Common myeloid progenitor, CD34-positive (primary cell): ENCODE measurements around the gene PHC2.
"Not testable (repeated sequence)": the region's sequence is repeated elsewhere in the genome, so short reads cannot be mapped to it uniquely, and the experiment has no call there.

ENCODE experiments used
- CTCF ChIA-PET: fragments of 350-600 bp; sonication (Branson Sonifier 250); formaldehyde crosslinking; loops from one replicate; lab custom pipeline; 2021; ENCODE audit warnings: antibody characterized with exemption; lab: Charles Lee
- POLR2A ChIA-PET: fragments of 350-600 bp; sonication (Branson Sonifier 250); formaldehyde crosslinking; loops from one replicate; lab custom pipeline; 2021; ENCODE audit warnings: antibody characterized with exemption; lab: Charles Lee
- DNase-seq, 3 donors: peaks; one replicate each; pipeline versions ENCODE4 v3.0.0 to v3.0.0-alpha.2; 2013
- H3K27ac ChIP-seq, 2 experiments: 1 replicate in 1 of 2; 2 replicates in 1 of 2; pipeline ENCODE4 v1.7.0; 2013; ENCODE audit warnings: inconsistent platforms in 2 of 2, low read length in 2 of 2, mild to moderate bottlenecking in 2 of 2, low read depth in 1 of 2, moderate library complexity in 1 of 2; ENCODE audit not compliant: severe bottlenecking in 2 of 2, insufficient read depth in 1 of 2, poor library complexity in 1 of 2
- H3K27me3 ChIP-seq, 5 experiments: replicated peaks in 2 of 5; 1 replicate in 3 of 5; 2 replicates in 2 of 5; pipeline versions ENCODE4 v1.6.1 to v1.7.0; 2013; ENCODE audit warnings: low read length in 4 of 5, mild to moderate bottlenecking in 2 of 5, moderate library complexity in 2 of 5, inconsistent platforms in 1 of 5; ENCODE audit not compliant: insufficient read depth in 5 of 5, control insufficient read depth in 4 of 5
- H3K36me3 ChIP-seq, 4 experiments: 1 replicate in 2 of 4; 2 replicates in 2 of 4; pipeline versions ENCODE4 v1.6.1 to v1.7.0; 2013; ENCODE audit warnings: low read length in 3 of 4, control low read depth in 1 of 4, mild to moderate bottlenecking in 1 of 4; ENCODE audit not compliant: control insufficient read depth in 4 of 4, insufficient read depth in 4 of 4
- H3K4me1 ChIP-seq, 4 experiments: 1 replicate in 3 of 4; 2 replicates in 1 of 4; pipeline versions ENCODE4 v1.6.1 to v1.7.1; 2013; ENCODE audit warnings: low read length in 3 of 4, mild to moderate bottlenecking in 3 of 4, control low read depth in 1 of 4, inconsistent platforms in 1 of 4, moderate library complexity in 1 of 4; ENCODE audit not compliant: control insufficient read depth in 4 of 4, insufficient read depth in 4 of 4; ENCODE audit errors: control extremely low read depth in 1 of 4
- H3K4me3 ChIP-seq, 7 experiments: 1 replicate in 4 of 7; 2 replicates in 3 of 7; pipeline versions ENCODE4 v1.5.1 to v1.7.0; 2013; ENCODE audit warnings: mild to moderate bottlenecking in 7 of 7, low read length in 6 of 7, moderate library complexity in 6 of 7, inconsistent platforms in 2 of 7, low read depth in 2 of 7, control low read depth in 1 of 7; ENCODE audit not compliant: insufficient read depth in 4 of 7, control insufficient read depth in 1 of 7; ENCODE audit errors: extremely low read depth in 1 of 7
- H3K9me3 ChIP-seq, 5 experiments: 1 replicate in 4 of 5; 2 replicates in 1 of 5; pipeline versions ENCODE4 v1.6.1 to v1.7.1; 2013; ENCODE audit warnings: low read length in 4 of 5, mild to moderate bottlenecking in 2 of 5, inconsistent platforms in 1 of 5, low read depth in 1 of 5, moderate library complexity in 1 of 5; ENCODE audit not compliant: control insufficient read depth in 4 of 5, insufficient read depth in 2 of 5; ENCODE audit errors: control extremely low read depth in 1 of 5
- WGBS: methylation state at CpG from one replicate; pipeline ENCODE4 v1.1.5; 2013; ENCODE audit not compliant: insufficient coverage; 5-methylcytosine and 5-hydroxymethylcytosine counted together

PHC2 gene

DNA sequence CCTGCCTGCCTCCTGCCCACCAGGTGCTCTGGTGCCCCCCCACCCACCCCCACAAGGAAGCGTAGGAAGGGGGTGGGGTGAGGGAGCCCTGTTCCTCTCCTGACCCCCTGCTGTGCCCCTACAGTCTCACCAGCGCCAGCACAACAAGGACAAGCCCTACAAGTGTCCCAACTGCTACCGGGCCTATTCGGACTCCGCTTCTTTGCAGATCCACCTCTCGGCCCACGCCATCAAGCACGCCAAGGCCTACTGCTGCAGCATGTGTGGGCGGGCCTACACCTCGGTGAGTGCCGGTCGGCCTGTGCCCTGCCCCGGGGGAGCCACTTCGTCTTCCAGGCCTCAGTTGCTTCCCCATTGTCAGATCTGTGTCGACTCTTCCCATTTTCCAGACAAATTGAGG is 135.9 kb downstream of the PHC2 start:
- Histone ChIP-seq H3K27me3 (no peaks in the 10 kb centered on the region), H3K9me3 (no peaks in the 10 kb centered on the region), H3K27ac (no peak overlapping the region), H3K4me1 (no peaks in the 10 kb centered on the region), H3K4me3 (no peak overlapping the region), H3K36me3 (peaks cover 9 to 64% (median 49%) of the 10 kb centered on the region in 4 experiments)
- 97% methylated on average over 10 of the region's 15 CpGs for WGBS
- DNase-seq = no peak
- ChIA-PET CTCF (interaction anchor here (0.8 to 8.2 kb wide), 18 partner anchors 11 to 315 kb away, joined by 3 to 90 read pairs (median 6); partner anchors contain the start of genes A3GALT2 and ZSCAN20), POLR2A (interaction anchor here (1.1 kb wide), 1 partner anchor 55 kb away, joined by 3 read pairs; no protein-coding TSS in a partner anchor)

DNA sequence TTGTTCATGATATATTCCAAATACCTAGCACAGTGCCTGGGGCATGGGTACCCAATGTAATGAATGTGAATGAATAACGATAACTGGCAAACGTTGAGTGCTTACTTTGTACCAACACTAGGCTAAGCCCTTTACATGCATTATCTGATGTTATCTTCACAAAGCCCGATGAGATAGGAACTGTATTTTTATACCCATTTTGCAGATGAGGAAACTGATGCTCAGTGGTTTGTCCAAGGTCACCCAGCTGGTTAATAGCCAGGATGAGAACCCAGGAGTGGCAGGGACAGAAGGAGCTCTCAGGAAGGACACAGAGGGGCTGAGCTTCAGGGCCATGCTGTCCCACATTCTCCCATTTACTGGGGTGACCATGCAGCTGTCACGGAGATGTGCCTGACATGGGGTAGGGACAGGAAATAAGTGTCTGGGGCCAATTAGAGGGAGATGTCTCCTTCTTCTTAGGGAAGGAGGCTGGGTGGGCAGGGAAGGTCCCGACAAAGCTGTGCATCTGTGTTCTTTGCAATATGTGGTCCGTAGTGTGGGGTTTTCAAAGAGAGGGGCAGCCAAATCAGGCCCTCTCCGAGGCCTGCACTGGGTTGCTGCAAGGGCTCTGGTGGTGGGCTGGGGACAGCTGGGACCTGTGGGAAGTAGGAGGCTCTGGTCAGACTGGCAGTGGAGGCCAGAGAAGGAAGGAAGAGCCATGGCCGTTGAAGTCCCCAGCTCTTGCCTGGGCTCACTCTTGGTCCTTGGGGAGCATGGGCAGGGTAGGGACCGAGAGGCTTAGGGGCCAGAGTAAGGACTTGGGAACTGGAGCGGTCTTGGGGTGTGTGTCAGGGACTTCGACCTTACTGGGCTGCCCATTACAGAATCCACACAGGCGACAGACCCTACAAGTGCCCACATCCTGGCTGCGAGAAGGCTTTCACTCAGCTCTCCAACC is 136.6 kb downstream of the PHC2 start:
- DNase-seq = no peak
- Histone ChIP-seq H3K4me1 (no peaks in the 10 kb centered on the region), H3K4me3 (no peak overlapping the region), H3K27me3 (no peaks in the 10 kb centered on the region), H3K36me3 (peaks cover 10 to 66% (median 52%) of the 10 kb centered on the region in 4 experiments), H3K9me3 (peaks cover 0 to 3% (median 0%) of the 10 kb centered on the region in 5 experiments), H3K27ac (no peak overlapping the region)
- 93% methylated on average over 12 of the region's 13 CpGs for WGBS
- ChIA-PET CTCF (interaction anchor here (0.8 to 8.2 kb wide), 8 partner anchors 17 to 316 kb away, joined by 3 to 90 read pairs (median 6); partner anchors contain the start of genes A3GALT2 and ZSCAN20), POLR2A (interaction anchor here (1.1 kb wide), 1 partner anchor 56 kb away, joined by 3 read pairs; no protein-coding TSS in a partner anchor)

DNA sequence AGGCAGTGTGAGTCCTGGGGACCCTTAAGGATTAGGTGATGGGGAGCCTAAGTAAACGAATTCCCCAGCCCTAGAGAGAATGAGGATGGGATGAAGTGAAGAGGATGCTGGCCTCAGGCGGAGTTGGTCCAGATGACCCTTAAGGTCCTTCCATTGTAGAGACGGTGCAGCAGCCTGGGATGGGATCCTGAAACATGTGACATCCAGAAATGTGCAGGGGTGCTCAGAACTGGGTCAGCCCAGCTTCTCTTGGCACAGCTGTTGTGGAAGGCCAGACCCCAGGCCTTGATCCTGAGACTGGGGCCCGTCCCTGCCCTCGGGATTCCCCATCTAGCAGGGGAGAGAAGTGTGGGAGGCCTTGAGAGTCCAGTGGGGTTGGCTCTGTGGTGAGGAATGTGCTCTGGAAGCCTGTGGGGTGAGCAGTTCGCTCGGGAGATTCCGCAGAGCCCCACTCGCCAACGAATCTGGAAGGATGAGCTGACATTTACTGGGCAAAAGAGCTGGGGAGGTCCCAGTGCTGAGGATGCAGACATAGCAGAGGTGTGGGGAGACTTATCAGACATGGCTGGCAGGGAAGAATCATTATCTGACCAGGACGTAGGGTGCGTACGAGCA is 138.1 kb downstream of the PHC2 start:
- no peak overlapping the region for H3K27ac ChIP-seq
- WGBS = 94% methylated on average over 11 of the region's 13 CpGs
- CTCF ChIA-PET = interaction anchor here (8.2 kb wide), 1 partner anchor 73 kb away, joined by 90 read pairs; no protein-coding TSS in a partner anchor
- H3K27me3 ChIP-seq = no peaks in the 10 kb centered on the region
- POLR2A ChIA-PET = interaction anchor here (0.6 kb wide), 1 partner anchor 36 kb away, joined by 7 read pairs; no protein-coding TSS in a partner anchor
- no peak for DNase-seq
- H3K4me1 ChIP-seq = no peaks in the 10 kb centered on the region
- H3K36me3 ChIP-seq = peaks cover 10 to 64% (median 50%) of the 10 kb centered on the region in 4 experiments
- H3K4me3 ChIP-seq = no peak overlapping the region
- H3K9me3 ChIP-seq = peaks cover 0 to 3% (median 0%) of the 10 kb centered on the region in 5 experiments

DNA sequence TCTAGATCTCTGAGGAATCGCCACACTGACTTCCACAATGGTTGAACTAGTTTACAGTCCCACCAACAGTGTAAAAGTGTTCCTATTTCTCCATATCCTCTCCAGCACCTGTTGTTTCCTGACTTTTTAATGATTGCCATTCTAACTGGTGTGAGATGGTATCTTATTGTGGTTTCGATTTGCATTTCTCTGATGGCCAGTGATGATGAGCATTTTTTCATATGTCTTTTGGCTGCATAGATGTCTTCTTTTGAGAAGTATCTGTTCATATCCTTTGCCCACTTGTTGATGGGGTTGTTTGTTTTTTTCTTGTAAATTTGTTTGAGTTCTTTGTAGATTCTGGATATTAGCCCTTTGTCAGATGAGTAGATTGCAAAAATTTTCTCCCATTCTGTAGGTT is 140.3 kb downstream of the PHC2 start:
- CTCF ChIA-PET, H3K9me3 ChIP-seq, DNase-seq, H3K27me3 ChIP-seq, H3K4me1 ChIP-seq, H3K4me3 ChIP-seq, POLR2A ChIA-PET, H3K27ac ChIP-seq: not testable (repeated sequence)
- no CpG with 5 or more reads among the region's 2 CpGs for WGBS
- peaks cover 15 to 63% (median 41%) of the 10 kb centered on the region in 4 experiments for H3K36me3 ChIP-seq

DNA sequence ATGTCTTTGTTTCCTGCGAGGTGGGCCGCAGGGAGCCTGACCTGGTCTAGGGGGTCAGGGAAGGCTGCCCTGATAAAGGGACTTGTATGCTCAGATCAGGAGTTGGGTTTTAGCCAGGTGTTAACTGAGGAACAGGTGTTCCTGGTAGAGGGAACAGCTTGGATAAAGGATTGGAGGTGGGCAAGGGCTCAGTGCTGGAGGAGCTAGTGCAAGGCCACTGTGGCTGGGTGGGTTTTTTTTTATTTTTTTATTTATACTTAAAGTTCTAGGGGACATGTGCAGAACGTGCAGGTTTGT is 141.1 kb downstream of the PHC2 start:
- H3K4me1 ChIP-seq = no peaks in the 10 kb centered on the region
- no CpG with 5 or more reads among the region's 3 CpGs for WGBS
- H3K9me3 ChIP-seq = peaks cover 0 to 3% (median 0%) of the 10 kb centered on the region in 5 experiments
- POLR2A ChIA-PET = no interaction called here
- peaks cover 15 to 58% (median 40%) of the 10 kb centered on the region in 4 experiments for H3K36me3 ChIP-seq
- CTCF ChIA-PET = interaction anchor here (2.0 kb wide), 1 partner anchor 8 kb away, joined by 10 read pairs; no protein-coding TSS in a partner anchor
- no peaks in the 10 kb centered on the region for H3K27me3 ChIP-seq
- no peak overlapping the region for H3K27ac ChIP-seq
- DNase-seq = no peak
- no peak overlapping the region for H3K4me3 ChIP-seq

DNA sequence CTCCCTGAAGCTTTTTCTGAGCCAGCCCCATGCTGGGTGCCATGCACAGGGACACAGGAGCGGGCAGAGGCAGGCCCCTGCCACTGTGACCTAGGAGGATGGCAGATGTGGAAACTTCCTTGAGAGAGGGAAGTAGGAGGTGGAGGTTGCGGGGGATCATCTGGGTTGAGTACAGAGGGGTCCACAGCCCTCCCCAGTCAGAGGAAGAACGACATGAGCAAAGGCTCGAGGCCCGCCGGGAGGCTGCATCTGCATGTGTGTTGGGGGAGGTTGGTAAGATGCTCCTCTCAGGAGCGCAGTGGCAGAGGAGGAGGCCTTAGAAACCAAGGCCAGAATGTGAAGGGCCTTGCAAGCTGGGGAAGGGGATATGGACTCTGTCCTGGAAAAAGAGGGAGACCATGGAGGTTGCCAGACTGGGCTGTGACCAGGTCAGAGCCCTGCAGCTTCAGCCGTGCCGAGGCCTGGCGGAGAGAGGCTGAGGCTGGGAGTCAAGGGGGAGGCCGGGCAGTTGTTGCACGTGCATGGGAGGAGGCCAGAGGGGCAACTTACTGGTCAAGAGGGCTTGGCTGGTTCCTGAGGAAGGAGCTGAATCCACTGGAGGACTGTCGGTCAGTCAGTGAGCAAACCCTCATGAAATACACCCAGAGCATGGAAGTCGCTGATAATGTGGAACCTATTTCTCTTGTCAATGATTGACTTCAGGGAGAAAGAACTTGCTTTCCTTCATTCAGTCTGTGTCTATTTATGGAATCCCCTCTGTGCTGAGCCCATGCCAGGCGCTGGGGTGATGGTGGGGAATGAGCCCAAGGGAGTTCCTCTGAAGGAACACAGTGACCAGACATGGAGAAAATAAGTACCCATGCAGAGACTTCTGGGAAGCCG is 141.7 kb downstream of the PHC2 start:
- Histone ChIP-seq H3K27me3 (no peaks in the 10 kb centered on the region), H3K9me3 (peaks cover 0 to 3% (median 0%) of the 10 kb centered on the region in 5 experiments), H3K36me3 (peaks cover 15 to 59% (median 38%) of the 10 kb centered on the region in 4 experiments), H3K27ac (no peak overlapping the region), H3K4me1 (no peaks in the 10 kb centered on the region), H3K4me3 (no peak overlapping the region)
- DNase-seq = no peak
- ChIA-PET CTCF (interaction anchor here (0.9 to 2.0 kb wide), 2 partner anchors 8 to 182 kb away, joined by 3 to 10 read pairs; no protein-coding TSS in a partner anchor), POLR2A (no interaction called here)
- 98% methylated on average over 14 of the region's 16 CpGs for WGBS
